HEK293 (cell line): ENCODE data around the gene PRSS2.

ENCODE experiments used
- CTCF ChIA-PET: fragments of 350-600 bp; formaldehyde crosslinking; extraction: SDS; loops from one replicate; lab custom pipeline; 2021; ENCODE audit warnings: antibody characterized with exemption; lab: Yijun Ruan, JAX
- POLR2A ChIA-PET: fragments of 300-600 bp; formaldehyde crosslinking; extraction: SDS; loops from one replicate; lab custom pipeline; 2020; ENCODE audit warnings: antibody characterized with exemption, inconsistent platforms; lab: Yijun Ruan, JAX
- H3K27ac ChIP-seq: fragments of 200-500 bp; sonication (Bioruptor generic); 2 replicates; pipeline ENCODE4 v1.5.1; 2014; ENCODE audit warnings: low read depth, low read length, control low read depth, inconsistent platforms; ENCODE audit errors: extremely low read depth
- H3K36me3 ChIP-seq, 2 experiments: fragments of 200-500 bp in 1 of 2; sonication (Bioruptor generic) in 1 of 2; 1 replicate in 1 of 2; 2 replicates in 1 of 2; pipeline ENCODE4 v1.5.1; 2014 to 2017; ENCODE audit warnings: inconsistent platforms in 2 of 2, low read length in 2 of 2; ENCODE audit not compliant: control insufficient read depth in 2 of 2, insufficient read depth in 1 of 2
- H3K4me1 ChIP-seq: fragments of 200-500 bp; sonication (Bioruptor generic); 2 replicates; pipeline ENCODE4 v1.5.1; 2014; ENCODE audit warnings: mild to moderate bottlenecking, low read length, inconsistent platforms; ENCODE audit not compliant: control insufficient read depth, insufficient read depth
- H3K4me3 ChIP-seq: 2 replicates; pipeline ENCODE4 v1.5.1; 2011; ENCODE audit warnings: low read depth, mild to moderate bottlenecking, control low read depth, low read length, moderate library complexity
- H3K9me3 ChIP-seq: fragments of 200-500 bp; sonication (Bioruptor generic); 2 replicates; pipeline ENCODE4 v1.5.1; 2014; ENCODE audit warnings: low read depth, low read length, inconsistent platforms; ENCODE audit not compliant: control insufficient read depth, insufficient read depth
- HOXC10 ChIP-seq: sonication (generic); formaldehyde crosslinking; IDR thresholded peaks from 2 replicates; pipeline ENCODE4 v1.8.1; 2023; ENCODE audit warnings: mild to moderate bottlenecking, missing genetic modification reagents
- ZFP3 ChIP-seq: fragments of 450-650 bp; formaldehyde crosslinking; IDR thresholded peaks from 2 replicates; pipeline ENCODE4 v1.5.1; 2016; ENCODE audit warnings: low read depth, missing biosample characterization, missing genetic modification characterization
- ZFP69B ChIP-seq: fragments of 450-650 bp; formaldehyde crosslinking; IDR thresholded peaks from 2 replicates; pipeline ENCODE4 v1.5.1; 2016; ENCODE audit warnings: missing biosample characterization, missing genetic modification characterization
- ZNF184 ChIP-seq: fragments of 450-650 bp; IDR thresholded peaks from 2 replicates; pipeline ENCODE4 v1.5.1; 2018; ENCODE audit warnings: missing biosample characterization, mild to moderate bottlenecking, missing genetic modification characterization
- ZNF19 ChIP-seq: fragments of 450-650 bp; formaldehyde crosslinking; IDR thresholded peaks from 2 replicates; pipeline ENCODE4; 2016; ENCODE audit warnings: missing biosample characterization, missing genetic modification characterization, low read depth
- ZNF23 ChIP-seq: fragments of 450-650 bp; formaldehyde crosslinking; IDR thresholded peaks from 2 replicates; pipeline ENCODE4 v1.5.1; 2016; ENCODE audit warnings: missing biosample characterization, missing genetic modification characterization, borderline replicate concordance
- ZNF433 ChIP-seq: fragments of 450-650 bp; formaldehyde crosslinking; IDR thresholded peaks from 2 replicates; pipeline ENCODE4 v1.5.1; 2016; ENCODE audit warnings: missing biosample characterization, missing genetic modification characterization, low read depth
- ZNF548 ChIP-seq: fragments of 450-650 bp; formaldehyde crosslinking; IDR thresholded peaks from 2 replicates; pipeline ENCODE4 v1.5.1; 2016; ENCODE audit warnings: missing biosample characterization, missing genetic modification characterization
- ZNF621 ChIP-seq: fragments of 450-650 bp; formaldehyde crosslinking; IDR thresholded peaks from 2 replicates; pipeline ENCODE4 v1.5.1; 2017; ENCODE audit warnings: missing biosample characterization, missing genetic modification characterization
- ZNF660 ChIP-seq: fragments of 450-650 bp; IDR thresholded peaks from 2 replicates; pipeline ENCODE4 v1.5.1; 2018; ENCODE audit warnings: missing biosample characterization, mild to moderate bottlenecking, missing genetic modification characterization
- ZNF76 ChIP-seq: fragments of 450-650 bp; formaldehyde crosslinking; IDR thresholded peaks from 2 replicates; pipeline ENCODE4; 2016; ENCODE audit warnings: low read depth, missing biosample characterization, missing genetic modification characterization, borderline replicate concordance
- TF ChIP-seq, protein P1 (sequence below): fragments of 450-650 bp; formaldehyde crosslinking; IDR thresholded peaks from 2 replicates; pipeline ENCODE4 v1.5.1; 2016; ENCODE audit warnings: missing biosample characterization, missing genetic modification characterization
- TF ChIP-seq, protein P2 (sequence below): fragments of 450-650 bp; formaldehyde crosslinking; IDR thresholded peaks from 2 replicates; pipeline ENCODE4 v1.5.1; 2016; ENCODE audit warnings: missing biosample characterization, missing genetic modification characterization, low read depth
- TF ChIP-seq, protein P3 (sequence below): fragments of 450-650 bp; formaldehyde crosslinking; IDR thresholded peaks from 2 replicates; pipeline ENCODE4 v1.5.1; 2016; ENCODE audit warnings: missing biosample characterization, missing genetic modification characterization
- TF ChIP-seq, protein P4 (sequence below): sonication (generic); formaldehyde crosslinking; IDR thresholded peaks from 2 replicates; pipeline ENCODE4 v1.8.1; 2022; ENCODE audit warnings: mild to moderate bottlenecking, moderate library complexity, missing genetic modification reagents
- TF ChIP-seq, protein P5 (sequence below): fragments of 450-650 bp; formaldehyde crosslinking; IDR thresholded peaks from 2 replicates; pipeline ENCODE4 v1.5.1; 2017; ENCODE audit warnings: missing biosample characterization, missing genetic modification characterization
- TF ChIP-seq, protein P6 (sequence below): fragments of 450-650 bp; formaldehyde crosslinking; IDR thresholded peaks from 2 replicates; pipeline ENCODE4 v1.5.1; 2016; ENCODE audit warnings: missing biosample characterization, missing genetic modification characterization
- TF ChIP-seq, protein P7 (sequence below): fragments of 450-650 bp; formaldehyde crosslinking; IDR thresholded peaks from 2 replicates; pipeline ENCODE4 v1.5.1; 2016; ENCODE audit warnings: missing biosample characterization, missing genetic modification characterization

Gene PRSS2

DNA sequence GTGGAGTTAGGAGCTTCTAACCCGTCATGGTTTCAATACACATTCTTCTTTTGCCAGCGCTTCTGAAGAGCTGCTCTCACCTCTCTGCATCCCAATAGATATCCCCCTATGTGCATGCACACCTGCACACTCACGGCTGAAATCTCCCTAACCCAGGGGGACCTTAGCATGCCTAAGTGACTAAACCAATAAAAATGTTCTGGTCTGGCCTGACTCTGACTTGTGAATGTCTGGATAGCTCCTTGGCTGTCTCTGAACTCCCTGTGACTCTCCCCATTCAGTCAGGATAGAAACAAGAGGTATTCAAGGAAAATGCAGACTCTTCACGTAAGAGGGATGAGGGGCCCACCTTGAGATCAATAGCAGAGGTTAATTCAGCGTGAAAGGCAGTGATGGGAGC, 22.4 kb downstream of the PRSS2 start:
- ChIA-PET CTCF (interaction anchor here (0.6 to 7.3 kb wide), 6 partner anchors 9 to 258 kb away, joined by 3 to 41 read pairs (median 6); no protein-coding TSS in a partner anchor), POLR2A (no interaction called here)
- TF ChIP-seq ZNF548 (tag by site-specific recombination) = no peak
- TF ChIP-seq ZFP3 (tag by site-specific recombination) = no peak
- TF ChIP-seq, all 188 proteins: peak for 0
- Histone ChIP-seq H3K9me3 (no peaks in the 10 kb centered on the region), H3K36me3 (no peaks in the 10 kb centered on the region), H3K4me3 (no peak overlapping the region), H3K27ac (no peak overlapping the region), H3K4me1 (no peaks in the 10 kb centered on the region)

DNA sequence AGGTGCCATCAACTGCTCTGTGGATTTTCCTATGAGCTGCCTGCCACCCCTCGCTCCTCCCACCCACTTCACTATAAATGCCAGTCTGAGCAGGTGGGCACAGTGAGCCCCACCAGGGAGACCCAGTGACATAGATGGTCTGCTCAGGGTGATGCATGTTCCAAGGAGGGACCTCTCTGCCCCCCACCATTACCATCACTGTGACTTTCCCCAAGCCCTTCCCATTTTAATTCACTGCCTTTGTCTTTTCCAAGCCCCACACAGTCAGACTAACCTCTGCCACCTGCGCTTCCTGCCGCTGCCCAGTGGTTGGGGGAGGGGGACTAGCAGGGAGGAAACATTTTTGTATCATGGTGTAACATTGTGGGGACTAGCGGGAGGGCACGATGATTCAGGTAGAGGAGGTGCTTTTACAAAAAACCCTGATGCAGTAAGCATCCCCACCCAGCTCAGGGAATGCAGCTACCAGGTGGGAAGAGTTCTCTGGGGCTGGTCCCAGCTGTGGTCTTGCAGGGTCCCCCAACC, 24.6 kb downstream of the PRSS2 start:
- POLR2A ChIA-PET = no interaction called here
- Histone ChIP-seq H3K9me3 (no peaks in the 10 kb centered on the region), H3K36me3 (no peaks in the 10 kb centered on the region), H3K4me1 (no peaks in the 10 kb centered on the region), H3K4me3 (no peak overlapping the region), H3K27ac (no peak overlapping the region)
- CTCF ChIA-PET = interaction anchor here (0.6 to 1.0 kb wide), 4 partner anchors 12 to 30 kb away, joined by 4 to 5 read pairs (median 4); no protein-coding TSS in a partner anchor
- TF ChIP-seq ZNF660 (tag by site-specific recombination) (no peak), ZNF433 (tag by site-specific recombination) (no peak), ZNF184 (tag by site-specific recombination) (no peak), ZNF23 (tag by site-specific recombination) (no peak), ZFP69B (tag by site-specific recombination) (no peak), HOXC10 (CRISPR knock-in tag) (no peak), ZNF76 (tag by site-specific recombination) (no peak), ZNF19 (tag by site-specific recombination) (no peak), ZNF621 (no peak)
- TF ChIP-seq, protein P1, sequence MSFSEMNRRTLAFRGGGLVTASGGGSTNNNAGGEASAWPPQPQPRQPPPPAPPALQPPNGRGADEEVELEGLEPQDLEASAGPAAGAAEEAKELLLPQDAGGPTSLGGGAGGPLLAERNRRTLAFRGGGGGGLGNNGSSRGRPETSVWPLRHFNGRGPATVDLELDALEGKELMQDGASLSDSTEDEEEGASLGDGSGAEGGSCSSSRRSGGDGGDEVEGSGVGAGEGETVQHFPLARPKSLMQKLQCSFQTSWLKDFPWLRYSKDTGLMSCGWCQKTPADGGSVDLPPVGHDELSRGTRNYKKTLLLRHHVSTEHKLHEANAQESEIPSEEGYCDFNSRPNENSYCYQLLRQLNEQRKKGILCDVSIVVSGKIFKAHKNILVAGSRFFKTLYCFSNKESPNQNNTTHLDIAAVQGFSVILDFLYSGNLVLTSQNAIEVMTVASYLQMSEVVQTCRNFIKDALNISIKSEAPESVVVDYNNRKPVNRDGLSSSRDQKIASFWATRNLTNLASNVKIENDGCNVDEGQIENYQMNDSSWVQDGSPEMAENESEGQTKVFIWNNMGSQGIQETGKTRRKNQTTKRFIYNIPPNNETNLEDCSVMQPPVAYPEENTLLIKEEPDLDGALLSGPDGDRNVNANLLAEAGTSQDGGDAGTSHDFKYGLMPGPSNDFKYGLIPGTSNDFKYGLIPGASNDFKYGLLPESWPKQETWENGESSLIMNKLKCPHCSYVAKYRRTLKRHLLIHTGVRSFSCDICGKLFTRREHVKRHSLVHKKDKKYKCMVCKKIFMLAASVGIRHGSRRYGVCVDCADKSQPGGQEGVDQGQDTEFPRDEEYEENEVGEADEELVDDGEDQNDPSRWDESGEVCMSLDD (tag by site-specific recombination) = no peak
- TF ChIP-seq, protein P2, sequence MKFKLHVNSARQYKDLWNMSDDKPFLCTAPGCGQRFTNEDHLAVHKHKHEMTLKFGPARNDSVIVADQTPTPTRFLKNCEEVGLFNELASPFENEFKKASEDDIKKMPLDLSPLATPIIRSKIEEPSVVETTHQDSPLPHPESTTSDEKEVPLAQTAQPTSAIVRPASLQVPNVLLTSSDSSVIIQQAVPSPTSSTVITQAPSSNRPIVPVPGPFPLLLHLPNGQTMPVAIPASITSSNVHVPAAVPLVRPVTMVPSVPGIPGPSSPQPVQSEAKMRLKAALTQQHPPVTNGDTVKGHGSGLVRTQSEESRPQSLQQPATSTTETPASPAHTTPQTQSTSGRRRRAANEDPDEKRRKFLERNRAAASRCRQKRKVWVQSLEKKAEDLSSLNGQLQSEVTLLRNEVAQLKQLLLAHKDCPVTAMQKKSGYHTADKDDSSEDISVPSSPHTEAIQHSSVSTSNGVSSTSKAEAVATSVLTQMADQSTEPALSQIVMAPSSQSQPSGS (tag by site-specific recombination) = no peak
- TF ChIP-seq, protein P3, sequence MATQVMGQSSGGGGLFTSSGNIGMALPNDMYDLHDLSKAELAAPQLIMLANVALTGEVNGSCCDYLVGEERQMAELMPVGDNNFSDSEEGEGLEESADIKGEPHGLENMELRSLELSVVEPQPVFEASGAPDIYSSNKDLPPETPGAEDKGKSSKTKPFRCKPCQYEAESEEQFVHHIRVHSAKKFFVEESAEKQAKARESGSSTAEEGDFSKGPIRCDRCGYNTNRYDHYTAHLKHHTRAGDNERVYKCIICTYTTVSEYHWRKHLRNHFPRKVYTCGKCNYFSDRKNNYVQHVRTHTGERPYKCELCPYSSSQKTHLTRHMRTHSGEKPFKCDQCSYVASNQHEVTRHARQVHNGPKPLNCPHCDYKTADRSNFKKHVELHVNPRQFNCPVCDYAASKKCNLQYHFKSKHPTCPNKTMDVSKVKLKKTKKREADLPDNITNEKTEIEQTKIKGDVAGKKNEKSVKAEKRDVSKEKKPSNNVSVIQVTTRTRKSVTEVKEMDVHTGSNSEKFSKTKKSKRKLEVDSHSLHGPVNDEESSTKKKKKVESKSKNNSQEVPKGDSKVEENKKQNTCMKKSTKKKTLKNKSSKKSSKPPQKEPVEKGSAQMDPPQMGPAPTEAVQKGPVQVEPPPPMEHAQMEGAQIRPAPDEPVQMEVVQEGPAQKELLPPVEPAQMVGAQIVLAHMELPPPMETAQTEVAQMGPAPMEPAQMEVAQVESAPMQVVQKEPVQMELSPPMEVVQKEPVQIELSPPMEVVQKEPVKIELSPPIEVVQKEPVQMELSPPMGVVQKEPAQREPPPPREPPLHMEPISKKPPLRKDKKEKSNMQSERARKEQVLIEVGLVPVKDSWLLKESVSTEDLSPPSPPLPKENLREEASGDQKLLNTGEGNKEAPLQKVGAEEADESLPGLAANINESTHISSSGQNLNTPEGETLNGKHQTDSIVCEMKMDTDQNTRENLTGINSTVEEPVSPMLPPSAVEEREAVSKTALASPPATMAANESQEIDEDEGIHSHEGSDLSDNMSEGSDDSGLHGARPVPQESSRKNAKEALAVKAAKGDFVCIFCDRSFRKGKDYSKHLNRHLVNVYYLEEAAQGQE (tag by site-specific recombination) = no peak
- TF ChIP-seq, protein P4, sequence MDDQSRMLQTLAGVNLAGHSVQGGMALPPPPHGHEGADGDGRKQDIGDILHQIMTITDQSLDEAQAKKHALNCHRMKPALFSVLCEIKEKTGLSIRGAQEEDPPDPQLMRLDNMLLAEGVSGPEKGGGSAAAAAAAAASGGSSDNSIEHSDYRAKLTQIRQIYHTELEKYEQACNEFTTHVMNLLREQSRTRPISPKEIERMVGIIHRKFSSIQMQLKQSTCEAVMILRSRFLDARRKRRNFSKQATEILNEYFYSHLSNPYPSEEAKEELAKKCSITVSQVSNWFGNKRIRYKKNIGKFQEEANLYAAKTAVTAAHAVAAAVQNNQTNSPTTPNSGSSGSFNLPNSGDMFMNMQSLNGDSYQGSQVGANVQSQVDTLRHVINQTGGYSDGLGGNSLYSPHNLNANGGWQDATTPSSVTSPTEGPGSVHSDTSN = no peak
- TF ChIP-seq, protein P5, sequence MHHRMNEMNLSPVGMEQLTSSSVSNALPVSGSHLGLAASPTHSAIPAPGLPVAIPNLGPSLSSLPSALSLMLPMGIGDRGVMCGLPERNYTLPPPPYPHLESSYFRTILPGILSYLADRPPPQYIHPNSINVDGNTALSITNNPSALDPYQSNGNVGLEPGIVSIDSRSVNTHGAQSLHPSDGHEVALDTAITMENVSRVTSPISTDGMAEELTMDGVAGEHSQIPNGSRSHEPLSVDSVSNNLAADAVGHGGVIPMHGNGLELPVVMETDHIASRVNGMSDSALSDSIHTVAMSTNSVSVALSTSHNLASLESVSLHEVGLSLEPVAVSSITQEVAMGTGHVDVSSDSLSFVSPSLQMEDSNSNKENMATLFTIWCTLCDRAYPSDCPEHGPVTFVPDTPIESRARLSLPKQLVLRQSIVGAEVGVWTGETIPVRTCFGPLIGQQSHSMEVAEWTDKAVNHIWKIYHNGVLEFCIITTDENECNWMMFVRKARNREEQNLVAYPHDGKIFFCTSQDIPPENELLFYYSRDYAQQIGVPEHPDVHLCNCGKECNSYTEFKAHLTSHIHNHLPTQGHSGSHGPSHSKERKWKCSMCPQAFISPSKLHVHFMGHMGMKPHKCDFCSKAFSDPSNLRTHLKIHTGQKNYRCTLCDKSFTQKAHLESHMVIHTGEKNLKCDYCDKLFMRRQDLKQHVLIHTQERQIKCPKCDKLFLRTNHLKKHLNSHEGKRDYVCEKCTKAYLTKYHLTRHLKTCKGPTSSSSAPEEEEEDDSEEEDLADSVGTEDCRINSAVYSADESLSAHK (tag by site-specific recombination) = no peak
- TF ChIP-seq, protein P6, sequence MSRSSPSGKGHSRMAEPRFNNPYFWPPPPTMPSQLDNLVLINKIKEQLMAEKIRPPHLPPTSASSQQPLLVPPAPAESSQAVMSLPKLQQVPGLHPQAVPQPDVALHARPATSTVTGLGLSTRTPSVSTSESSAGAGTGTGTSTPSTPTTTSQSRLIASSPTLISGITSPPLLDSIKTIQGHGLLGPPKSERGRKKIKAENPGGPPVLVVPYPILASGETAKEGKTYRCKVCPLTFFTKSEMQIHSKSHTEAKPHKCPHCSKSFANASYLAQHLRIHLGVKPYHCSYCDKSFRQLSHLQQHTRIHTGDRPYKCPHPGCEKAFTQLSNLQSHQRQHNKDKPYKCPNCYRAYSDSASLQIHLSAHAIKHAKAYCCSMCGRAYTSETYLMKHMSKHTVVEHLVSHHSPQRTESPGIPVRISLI = no peak
- TF ChIP-seq, protein P7, sequence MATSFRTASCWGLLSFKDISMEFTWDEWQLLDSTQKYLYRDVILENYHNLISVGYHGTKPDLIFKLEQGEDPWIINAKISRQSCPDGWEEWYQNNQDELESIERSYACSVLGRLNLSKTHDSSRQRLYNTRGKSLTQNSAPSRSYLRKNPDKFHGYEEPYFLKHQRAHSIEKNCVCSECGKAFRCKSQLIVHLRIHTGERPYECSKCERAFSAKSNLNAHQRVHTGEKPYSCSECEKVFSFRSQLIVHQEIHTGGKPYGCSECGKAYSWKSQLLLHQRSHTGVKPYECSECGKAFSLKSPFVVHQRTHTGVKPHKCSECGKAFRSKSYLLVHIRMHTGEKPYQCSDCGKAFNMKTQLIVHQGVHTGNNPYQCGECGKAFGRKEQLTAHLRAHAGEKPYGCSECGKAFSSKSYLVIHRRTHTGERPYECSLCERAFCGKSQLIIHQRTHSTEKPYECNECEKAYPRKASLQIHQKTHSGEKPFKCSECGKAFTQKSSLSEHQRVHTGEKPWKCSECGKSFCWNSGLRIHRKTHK (tag by site-specific recombination) = no peak
